Eye (tissue), 1 donor: ENCODE data around the gene RABGAP1.

ENCODE experiments used
- DNase-seq: peaks from one replicate; pipeline ENCODE4 v3.0.0-alpha.2; 2015

The RABGAP1 gene

DNA sequence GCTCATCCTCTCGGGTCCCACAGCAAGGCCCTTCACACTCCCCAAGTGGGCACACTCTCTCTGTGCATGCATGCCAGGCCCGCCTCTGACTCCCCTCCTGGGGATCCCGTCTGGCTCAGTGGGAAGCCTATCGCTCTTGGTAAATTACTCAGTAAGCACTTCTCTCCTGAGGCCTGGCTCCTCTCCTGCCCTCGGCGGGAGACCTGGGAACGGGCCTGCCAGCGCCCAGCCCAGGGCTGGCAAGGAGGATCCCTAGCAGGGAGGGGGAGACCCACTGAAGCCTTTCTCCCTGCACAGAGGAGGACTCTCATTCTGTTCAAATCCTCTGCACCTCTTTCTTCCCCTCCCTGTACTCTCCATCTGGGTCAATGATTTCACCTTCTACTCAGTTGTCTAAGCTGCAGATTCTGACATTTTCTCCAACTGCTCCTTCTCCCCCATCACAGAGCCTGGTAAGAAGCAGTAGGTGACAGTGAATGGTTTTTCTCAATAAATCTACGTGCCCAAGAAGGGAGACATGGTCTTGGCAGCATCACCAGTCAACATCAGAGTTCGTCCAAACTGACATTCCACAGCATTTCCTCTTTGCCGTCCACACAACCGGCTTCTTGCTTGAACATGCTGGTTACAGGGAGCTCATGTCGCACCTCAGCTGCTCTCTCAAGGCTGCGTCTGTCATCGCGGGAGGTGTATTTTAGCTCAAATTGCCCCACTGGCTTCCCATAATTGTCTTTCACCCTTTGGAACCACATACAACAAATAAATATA, 174.5 kb downstream of the RABGAP1 start:
- DNase-seq, result no peak

DNA sequence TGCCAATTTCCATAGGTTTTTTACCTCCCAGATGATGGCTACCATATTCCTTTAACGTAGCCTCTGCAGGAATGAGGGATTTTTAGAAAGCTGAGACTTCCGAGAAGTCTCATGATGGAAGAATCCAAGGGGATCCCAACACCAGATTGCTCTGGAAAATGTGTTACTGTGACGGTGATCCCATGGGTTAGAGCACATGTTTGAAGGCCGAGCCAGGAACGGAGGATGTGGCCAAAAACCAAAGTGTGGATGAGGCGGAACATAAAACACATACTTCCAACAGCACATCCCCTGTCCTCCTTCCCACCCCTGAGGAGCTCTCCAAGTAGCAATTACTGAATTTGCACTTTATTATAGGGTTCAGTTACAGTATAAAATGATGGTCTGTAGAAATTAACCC, 175.2 kb downstream of the RABGAP1 start:
- no peak for DNase-seq

DNA sequence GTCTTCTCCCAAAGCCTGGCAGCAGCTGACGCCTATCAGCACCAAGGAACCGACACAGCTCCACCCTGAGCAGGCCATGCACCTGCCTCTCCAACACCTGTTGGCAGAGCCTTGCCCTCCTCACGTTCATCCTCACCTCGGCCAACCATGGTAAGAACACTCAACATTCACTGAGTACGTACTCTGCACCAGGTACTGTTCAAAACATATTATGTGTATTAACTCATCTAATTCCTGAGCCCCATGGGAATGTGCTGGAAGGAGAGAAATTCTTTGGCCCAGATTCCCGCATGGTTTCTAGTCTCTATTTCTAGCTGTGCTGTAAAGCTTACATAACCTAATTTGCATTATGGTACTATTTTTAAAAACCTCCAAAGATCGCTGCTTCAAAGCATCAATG, 178.7 kb downstream of the RABGAP1 start:
- DNase-seq, result no peak

DNA sequence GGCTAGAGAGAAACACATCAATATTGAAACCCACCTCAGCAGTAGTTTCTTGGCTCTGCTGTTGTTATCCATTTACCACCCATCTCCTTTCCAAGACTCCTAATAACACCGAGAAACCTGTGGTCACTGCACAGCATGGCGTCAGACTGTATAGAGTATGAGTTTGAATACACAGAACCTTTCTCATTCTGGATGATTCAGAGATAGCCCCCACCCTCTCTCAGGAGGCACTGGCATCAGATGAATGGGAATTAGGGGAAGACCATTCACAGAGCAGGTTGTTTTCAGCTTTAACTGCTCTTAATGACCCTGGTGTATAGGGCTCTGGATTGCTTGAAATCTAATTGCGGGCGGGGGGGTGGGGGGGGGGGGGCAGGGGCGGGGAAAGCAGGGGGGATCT, 179.3 kb downstream of the RABGAP1 start:
- no peak for DNase-seq

DNA sequence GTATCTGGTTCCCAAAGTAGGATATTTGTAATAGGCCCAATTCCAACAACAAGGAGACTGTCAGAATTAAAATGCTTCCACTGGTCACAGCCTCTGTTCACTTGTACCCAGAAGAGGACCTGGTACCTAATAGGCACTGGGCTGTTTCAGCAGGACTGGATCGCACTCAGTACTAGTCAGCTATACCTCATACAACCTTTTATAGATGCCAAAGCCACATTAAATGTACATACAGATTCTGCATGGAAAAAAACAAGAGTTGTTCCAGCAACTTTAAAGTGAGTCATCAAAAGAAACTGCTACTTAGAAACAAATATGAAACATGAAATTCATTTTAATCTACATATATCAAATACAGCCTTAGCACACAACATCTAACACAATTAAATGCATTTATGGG, 180.1 kb downstream of the RABGAP1 start:
- DNase-seq, result no peak

DNA sequence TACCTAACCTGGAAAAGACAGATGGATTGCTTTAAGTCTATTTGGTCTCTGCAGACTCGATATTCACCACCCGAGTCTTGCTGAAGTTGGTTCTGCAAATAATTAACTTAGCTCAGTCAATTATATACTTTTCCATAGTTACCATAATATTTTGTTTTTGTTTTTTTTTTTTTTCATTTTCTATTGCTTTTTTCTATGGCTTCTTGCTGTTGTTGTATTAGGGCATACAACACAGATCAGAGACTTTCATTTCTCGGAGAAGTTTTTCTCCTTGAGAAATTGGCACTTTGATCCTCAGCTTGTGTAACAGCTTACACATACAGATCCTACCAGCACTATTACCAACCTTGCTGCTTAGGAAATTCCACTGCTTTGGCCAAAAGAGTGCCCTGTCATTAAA, 180.6 kb downstream of the RABGAP1 start:
- no peak for DNase-seq

DNA sequence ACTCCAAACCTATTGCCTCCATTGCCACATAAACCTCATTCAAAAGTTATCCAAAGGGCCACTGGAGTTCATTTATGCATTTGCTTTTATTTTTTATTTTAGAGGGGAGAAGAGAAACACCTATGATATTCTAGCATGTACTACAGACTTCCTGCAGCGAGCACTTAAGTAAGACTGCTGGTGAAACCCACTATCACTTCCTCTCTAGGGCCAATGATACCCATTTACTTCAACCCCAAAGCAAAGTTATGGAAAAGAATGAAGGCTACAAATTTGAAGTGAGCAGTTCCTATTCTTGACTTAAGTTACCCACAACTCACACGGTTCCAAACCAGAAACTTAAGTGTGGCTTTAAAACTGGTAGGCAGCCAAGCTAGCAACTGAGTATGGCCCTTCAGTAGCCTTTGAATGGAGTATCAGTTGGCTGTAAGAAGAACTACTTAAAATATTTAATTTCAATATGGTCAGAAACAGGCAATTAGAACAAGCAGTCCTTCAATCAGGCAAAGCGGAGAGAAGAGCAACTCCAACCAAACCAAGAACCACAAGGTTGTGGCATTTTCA, 186.8 kb downstream of the RABGAP1 start:
- DNase-seq, result no peak

DNA sequence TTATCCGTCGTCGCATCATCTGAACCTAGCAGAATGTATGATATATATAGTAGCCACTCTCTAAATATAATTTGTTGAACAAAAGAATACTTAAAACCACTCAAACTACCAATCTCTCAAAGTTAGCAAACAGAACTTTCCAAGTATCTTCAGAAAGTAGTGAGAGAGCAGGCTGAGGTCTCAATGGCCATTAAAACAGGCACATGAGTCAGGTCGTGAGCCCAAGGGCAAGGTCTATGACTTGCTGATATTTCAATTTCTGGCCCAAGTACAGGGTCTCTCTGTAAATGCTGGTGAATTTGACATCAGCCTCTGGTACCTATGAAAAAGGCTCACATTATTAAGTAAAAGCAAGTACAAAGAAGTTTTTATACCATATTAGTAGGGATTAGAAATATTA, 187.8 kb downstream of the RABGAP1 start:
- DNase-seq, result no peak

DNA sequence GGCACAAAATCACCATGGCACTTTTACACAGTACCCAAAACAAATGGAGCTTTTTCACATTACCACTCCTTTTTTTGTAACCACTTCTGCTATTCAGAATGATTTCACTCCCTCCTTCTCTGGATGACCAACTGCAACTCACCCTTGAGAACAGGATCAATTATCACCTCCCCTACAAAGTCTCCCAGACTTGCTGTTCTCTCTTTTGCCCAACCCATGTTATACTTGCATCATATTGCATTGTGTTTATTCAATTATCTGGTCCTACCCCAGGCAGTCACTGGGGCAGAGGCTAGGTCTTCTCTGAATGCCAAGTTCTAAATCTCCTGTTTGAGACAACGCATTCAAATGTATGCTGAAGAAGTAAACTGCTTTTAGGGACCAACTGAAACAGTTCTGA, 188.6 kb downstream of the RABGAP1 start:
- DNase-seq, result no peak

DNA sequence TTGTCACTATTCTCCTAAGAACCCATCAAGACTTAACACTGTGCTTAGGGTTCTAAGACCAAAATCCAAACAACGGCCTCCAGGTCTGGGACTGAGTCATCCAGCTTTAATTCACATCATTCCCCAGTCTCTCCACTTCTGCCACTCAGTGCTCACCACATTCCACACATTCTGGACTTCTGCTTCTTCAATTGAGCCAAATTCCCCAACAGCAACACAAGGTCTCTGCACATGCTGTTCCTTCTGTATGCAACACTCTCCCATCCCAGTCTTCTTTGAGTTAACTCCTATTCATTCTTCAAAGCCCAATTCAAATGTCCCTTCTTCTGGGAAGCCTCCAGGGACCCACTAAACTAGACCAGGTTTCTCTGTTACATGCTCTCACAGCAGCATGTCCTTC, 190.4 kb downstream of the RABGAP1 start:
- DNase-seq, result no peak

DNA sequence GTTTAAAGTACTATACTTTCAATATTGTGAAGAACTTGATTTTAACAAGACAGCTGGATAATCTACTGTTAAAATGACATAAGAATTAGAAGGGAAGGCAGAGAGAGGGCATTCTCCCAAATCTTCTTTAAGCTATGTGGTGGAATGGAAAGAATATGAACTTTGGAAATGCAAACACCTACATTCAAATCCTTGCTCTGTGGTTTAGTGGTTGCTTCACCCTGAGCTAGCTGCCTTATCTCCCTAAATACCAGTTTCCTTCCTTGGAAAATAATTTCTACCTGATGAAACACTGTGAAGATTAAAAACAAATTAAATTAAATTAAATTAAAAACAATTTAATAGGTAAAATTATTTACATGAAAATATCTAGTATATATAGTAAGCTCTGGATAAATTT, 191.2 kb downstream of the RABGAP1 start:
- no peak for DNase-seq

DNA sequence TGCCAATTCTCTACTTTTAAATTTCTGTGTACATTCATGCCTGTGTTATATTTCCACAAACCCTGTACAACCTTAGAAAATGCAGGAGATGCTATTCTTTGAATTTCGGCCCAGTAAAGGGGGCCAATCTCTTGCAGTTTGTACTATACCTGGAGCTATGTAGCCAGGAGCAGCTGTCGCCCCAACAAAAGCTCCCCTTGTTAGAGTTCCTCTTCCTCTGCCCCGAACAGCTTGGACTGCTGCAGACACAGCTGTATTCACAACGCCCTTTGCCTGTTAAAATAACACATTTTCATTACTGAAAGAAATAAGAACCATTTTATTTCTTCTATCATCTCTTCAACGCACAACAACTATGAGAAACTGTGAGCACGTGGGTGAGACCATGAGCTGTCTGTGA, 191.9 kb downstream of the RABGAP1 start:
- no peak for DNase-seq

DNA sequence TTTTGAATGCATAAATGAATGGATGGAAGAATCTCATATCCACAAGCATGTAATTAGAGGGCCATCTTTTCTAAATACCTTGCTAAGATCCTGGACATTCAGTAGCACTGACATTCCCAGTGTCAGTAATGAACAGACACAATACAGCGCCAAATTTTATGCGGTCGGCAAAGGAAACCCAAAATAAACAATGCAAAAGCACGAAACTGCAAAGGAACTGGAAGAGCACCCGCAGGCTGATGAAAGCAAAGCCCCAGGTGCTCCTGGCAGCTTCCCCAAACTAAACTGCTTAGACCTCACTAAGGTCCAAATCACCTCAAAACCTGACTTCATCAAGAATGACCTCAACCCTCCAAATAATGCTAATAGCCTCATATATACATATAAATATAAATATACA, 194.6 kb downstream of the RABGAP1 start:
- DNase-seq, result no peak

DNA sequence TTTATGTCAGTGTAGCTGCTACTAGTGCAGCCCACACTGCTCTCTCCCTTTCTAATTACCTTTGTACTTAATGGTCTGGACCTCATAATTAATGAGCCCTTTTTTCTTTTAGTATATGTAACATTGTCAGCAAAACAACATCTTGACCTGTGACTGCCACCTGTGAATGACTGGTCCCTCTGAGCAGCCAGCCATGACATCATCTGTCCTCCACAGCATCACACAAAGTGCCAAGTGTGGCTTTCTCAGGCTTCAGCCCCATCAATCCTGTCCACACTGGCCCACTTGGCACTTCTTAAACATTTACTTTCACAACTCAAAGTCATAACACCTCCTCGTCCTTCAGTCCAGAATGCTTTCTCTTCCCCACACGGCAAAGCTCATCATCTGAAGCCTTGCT, 197.3 kb downstream of the RABGAP1 start:
- no peak for DNase-seq

DNA sequence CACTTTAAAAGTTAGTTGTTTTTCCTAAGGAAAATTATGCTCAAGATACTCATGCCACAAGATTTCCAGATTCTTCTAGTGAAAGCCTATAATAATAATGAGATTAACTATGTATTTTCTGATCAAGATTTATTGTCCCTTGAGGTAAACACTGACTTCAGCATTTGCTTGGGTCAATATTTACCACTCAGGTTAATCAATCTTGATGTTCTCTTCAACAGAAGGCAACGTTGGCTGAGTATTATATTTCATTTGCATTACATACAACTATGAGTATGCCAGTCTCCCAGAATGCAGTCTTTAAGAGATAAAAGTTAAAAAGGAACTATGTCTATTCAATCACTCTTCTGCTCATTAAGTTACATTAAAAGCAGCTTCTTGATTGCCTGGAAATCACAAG, 208.2 kb downstream of the RABGAP1 start:
- DNase-seq, result no peak

DNA sequence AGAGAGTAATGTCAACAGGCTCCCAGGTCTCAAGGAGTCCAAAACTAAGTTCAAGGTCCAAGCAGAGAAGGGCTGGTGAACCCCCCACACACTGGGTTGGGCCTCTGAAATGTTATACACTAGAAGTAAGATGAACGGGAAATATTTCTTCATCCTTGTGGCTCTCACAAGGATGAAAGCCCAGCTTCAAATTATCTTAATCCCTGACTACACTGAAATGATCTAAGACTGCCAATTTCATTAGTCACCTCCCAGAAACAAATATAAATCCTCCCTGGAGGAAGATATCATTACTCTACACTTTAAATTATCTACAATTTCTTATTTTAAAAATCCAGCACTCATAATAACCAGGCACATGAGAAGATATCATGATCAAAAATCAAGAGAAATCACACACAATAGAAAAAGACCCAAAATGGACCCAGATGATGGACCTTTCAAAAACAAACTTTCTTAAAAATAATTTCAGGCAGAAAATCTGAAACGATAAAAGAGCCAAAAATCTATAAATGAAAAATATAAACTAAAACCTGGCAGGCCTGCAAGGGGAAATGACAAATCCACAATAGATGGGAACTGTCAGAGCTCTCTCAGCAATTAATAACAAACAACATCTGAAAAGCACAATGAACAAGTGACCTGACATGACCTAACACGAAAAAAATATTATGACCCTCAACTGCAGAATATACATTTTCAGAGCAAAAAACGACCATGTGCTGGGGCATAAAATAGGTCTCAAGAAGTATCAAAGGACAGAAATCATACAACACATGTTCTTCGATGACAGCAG, 210.1 kb downstream of the RABGAP1 start:
- no peak for DNase-seq
